Measurements from ENCODE around the gene SGK1.

SGK1 gene

DNA sequence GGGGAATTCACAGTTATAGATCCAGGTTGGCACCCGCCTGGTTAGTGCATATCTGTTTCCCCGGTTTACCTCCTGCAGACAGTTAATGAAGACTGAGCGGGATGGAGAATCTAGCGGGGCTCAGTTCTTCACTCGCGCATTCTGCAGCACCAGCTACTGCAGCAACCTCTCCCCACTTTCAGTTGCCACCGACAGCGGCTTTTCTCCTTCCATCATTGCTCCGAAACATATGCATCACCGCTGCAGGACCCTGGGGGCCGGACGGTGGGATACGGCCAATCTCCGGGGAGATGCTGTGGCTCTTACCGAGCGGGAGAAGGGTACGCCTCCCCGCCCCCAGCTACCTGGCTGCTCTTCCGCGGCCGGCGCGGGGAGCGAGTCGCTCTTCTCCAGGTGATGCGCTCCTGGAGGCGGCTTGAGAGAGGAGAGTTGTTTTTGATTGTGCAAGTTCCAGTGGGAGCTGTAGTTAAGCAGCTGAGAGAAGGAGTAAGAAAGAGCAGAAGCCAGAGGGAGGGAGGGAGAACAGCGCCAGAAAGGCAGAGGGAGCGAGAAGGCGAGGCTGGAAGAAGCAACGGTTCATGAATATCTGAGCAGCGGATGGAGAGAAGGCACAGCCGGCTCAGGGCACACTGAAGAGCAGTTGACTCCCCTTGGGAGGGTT lies at the start of gene SGK1:
Gene SGK1, minus strand, starts transcription at position 642 of the 661 bp plus-strand sequence. CDS start 652 bp downstream, outside the sequence.
- DNase-seq = no peak

- no peak for DNase-seq
Measured at GRCh38 chr6:134363323-134364039, 45.6 kb upstream of the SGK1 start.

DNA sequence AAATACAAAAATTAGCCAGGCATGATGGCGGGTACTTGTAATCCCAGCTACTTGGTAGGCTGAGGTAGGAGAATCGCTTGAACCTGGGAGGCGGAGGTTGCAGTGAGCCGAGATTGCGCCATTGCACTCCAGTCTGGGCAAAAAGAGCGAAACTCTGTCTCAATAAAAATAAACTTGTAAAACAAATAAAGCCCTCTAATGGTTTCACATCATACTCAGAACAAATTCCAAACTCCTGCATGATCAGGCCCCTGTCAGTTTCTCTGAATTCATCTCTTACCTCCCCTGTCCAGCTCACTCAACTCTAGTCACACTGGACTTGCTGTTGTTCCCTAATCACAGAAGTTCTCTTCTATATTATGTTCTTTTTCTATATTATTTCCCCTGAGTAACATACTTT lies 43.1 kb upstream of the SGK1 start:
- DNase-seq = no peak

- DNase-seq = no peak
Measured at GRCh38 chr6:134359302-134359701, 41.4 kb upstream of the SGK1 start.

DNA sequence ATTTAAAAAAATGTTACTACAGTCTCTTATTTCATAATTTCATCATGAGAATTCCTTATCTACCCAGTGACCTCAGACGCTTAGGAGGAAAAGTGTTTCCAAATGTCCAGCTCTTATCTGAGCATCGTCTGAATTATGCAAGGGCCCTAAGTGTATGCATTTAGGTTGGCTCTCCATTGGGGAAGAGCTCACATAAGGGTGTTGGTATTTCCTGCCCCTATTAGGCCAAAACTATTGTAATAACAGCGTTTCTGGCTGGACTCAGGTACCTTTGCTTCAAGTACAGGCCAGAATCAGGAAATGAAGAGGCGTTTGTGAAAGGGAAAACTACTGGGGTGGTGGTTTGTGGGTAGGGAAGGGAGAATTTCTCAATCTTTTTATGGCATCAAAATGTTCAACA lies 40.4 kb upstream of the SGK1 start:
- DNase-seq = no peak

DNA sequence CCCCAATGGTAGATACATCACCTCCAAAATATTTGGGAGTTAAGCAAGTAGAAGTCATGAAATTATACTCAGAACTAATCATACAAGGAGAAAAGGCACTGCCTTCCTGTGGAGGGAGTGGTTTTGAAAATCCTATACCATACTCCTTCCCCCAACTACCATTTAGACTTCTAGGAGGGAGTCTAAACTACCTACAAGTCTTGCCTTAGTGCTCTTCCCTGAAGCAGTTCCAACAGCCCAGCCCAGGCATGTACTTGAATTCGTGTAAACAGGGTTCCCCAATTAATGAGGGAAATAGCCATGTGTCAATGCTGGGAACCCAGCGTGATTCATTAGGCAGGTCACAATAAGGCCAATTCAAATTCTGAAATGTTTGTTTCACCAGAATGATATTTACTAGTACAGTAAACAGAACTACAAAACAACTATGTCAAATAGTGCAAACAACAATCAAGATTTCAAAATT lies 39.1 kb upstream of the SGK1 start:
- no peak for DNase-seq

DNA sequence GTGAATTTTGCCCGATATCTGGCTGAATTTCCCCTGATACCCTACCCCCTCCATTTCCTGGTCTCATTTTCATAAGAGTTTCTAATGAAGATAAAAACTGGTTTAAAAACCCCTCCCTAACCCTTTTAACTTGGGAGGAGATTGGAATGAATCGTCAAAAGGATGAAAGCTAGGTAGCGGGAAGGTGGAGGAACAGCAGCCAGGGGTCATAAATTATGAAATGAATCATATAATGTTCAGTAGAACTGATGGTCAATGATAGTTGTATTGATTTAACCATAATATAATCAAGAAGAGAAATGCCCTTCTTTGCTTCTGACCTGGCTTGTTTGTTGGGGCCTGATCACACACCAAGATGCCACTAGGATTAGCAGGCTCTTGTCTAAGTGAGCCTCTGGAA lies 38.5 kb upstream of the SGK1 start:
- no peak for DNase-seq

DNA sequence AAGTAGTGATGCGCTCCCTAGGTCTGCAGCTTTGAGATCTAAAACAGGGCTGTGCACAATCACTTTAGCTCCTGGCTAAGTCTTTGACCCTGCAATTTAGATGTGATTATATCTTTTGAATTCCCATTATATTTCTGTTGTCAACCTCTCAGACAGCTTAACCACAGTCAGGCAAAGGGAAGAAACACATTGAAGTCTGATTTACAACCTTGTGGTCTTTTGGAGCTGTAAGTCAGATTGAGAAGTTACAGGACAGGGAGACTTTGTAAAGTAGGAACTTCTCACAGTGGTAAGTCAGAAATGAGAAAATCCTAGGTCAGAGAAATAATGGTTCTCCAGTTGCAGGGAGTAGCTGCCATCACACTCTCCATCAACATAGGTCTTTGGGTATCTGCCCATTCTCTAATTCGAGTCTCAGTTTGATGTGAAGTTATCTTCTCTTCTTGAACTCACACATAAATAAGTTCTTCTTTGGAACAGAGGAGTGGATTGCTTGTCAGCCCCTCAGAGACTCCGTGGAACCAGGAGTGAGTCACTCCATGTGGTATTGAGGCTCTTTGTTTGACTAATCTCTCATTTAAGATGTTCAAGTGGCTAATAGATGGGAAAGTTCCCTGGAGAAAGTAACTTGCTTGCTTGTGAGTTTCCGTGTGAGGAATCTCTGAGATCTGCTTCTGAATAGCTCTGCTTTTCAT lies 35.0 kb upstream of the SGK1 start:
- no peak for DNase-seq

DNA sequence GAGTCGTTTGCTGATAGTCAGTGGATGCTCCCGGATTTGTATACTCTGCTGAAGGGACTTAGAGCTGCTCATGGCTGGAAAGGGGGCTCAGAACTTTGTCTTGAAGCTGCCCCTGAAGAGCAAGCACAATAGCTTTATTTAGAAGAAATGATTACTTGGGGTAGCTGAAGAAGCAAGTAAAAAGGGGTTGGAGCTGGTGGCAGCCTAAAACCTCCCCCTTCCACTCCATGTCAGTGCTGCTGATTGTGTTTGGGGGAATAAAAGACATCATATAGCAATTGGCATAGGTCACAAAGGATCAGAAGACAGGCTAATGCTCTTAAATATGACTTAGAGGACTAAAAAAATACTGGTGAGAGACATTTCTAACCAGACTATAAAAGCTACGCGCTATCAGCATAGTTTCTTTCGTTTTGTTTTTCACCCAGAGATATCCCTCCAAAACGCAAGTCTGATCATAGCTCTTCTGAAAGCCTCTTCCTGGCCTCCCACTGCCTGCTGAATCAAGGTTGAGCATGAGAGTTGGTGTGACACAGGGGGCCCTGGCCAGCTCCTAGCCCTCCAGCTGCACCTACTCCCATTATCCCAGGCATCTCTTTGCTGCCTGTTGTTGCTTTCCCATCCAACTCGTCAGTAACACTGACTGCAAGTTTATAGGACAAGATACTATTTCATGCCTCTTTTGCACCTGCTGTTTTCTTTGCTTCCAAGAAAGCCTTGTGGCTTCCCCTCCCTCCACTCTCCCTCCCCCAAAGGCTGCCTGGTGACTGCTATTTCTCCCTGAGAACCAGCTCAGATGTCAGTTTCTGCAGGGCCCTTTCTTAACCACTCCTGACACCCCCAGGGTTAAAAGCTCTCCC lies 33.9 kb upstream of the SGK1 start:
- no peak for DNase-seq

DNA sequence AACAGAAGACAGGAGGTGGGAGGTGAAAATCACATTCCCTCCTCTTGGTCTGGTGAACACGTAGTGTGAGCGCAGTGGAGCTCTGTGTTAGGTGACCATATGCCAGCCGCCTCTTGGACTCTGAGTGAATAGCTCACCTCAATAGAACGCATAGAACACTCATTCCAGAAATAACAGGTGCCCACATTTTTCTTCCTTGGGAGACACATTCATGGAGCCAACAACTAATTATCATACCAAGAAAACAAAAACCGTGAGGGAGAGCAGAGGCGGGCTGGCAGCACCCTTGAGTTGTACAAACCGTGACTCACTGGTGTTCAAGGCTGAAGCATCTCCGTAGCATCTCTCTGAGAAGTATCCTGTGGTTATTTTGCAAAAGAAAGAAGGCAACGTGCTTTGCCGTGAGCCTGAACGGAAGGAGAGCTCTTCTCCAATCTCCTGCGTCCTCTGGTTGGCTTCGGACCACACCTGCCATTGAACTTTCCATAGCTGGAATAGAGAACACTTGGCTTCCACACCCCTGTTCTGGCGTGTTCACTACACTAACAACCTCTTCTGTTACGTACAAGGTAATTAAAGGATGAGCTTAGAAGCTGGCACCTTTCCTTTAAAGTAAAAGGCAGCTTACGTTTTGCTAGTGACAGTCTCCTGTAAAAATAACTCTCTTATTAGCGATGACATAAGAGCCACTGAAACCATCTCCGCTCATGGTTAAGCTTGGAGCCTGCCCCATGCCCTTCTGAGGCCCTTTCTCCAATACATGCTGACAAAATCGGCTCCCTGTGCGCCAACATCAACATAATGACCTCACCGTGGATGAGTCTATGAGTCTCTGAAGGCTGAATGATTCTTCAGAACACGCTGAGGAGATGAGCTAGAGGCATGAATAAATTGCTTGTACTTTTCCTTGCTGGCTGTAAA lies 30.2 kb upstream of the SGK1 start:
- no peak for DNase-seq

GRCh38 chr6:134346932-134347545 lies 29.1 kb upstream of the SGK1 start:
- DNase-seq = no peak

DNA sequence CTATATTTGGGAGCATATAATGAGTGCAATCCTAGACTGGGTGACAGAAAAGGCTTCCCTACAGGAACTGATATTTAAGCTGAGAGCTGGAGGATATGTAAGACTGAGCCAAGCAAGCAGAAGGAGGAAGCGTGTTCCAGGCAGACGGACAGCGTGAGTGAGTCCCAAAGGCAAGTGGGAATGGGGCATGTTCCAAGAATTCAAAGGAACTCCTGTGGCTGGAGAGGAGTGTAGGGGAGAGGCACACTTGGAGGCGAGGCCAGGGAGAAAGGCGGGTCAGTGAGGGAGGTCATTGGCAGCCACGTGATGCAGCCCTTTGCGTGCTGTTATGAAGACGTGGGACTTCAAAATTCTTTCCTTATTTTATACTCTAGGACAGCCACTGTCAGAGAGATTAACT lies 27.9 kb upstream of the SGK1 start:
- DNase-seq = no peak

GRCh38 chr6:134343066-134343465 lies 25.2 kb upstream of the SGK1 start:
- DNase-seq = no peak

GRCh38 chr6:134341999-134342567 lies 24.2 kb upstream of the SGK1 start:
- no peak for DNase-seq

DNA sequence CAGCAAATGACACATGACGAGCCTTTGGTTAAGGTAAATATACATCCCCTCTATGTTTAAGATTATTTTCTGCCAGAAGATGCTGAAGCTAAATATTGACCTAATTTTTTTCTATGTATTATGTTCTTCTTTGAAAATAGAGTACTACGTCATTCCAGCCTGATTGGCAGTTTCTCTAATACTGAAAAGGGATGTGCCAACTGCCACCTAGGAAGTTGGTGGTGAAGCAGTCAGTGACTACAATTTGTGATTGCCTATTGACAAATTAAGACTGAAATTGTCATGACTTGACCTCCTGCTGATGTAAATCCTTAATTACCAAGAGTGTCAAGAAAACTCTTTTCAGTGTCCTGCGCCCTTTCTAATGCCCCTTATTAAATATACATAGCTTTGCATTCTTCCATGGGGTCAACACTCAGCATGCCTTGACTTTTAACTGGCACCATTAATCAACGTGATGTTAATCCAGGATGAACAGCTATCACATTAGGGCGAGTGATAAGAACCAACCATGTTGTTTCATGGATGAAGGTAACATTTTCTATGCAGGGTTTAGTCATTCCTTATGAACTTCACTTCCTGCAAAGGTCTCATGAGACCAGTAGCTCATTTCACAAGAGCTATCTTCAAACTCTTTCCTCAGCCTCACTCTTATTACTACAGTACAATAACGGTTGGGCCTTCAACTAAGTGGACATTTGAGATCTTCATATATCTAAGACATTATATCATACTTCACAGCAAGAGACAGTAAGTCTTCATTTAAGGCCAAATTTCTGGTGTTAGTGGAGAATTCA lies 22.5 kb upstream of the SGK1 start:
- no peak for DNase-seq

DNA sequence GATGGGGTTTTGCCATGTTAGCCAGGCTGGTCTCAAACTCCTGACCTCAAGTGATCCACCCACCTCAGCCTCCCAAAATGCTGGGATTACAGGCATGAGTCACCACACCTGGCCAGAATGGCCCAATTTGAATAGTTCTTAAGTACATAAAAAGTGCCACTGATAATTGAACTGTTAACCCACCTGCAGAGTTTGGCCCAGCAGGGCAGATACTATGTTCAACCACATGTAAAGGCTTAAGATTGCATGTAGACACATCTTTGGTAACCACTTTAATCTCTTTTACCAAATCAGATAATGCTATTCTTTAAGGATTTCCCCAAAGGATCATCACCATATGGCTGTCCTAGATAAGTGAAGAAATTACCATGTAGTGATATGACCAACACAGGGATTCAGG lies 21.3 kb upstream of the SGK1 start:
- no peak for DNase-seq

GRCh38 chr6:134331256-134331655 lies 13.3 kb upstream of the SGK1 start:
- DNase-seq = peak; percentile 7

DNA sequence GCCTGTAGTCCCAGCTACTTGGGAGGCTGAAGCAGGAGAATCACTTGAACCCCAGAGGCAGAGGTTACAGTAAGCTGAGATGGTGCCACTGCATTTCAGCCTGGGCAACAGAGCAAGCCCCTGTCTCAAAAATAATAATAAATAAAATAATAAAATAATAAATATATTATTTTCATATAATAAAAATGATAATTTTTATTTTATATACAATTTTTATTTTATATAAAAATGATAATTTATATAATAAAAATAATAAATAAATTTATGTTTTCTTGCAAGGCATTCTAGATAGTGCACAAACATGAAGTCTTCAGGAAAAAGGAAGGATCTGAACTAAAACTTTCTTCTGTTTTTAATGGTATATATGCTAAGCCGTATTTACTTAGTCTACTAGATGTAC lies 12.6 kb upstream of the SGK1 start:
- DNase-seq = no peak

DNA sequence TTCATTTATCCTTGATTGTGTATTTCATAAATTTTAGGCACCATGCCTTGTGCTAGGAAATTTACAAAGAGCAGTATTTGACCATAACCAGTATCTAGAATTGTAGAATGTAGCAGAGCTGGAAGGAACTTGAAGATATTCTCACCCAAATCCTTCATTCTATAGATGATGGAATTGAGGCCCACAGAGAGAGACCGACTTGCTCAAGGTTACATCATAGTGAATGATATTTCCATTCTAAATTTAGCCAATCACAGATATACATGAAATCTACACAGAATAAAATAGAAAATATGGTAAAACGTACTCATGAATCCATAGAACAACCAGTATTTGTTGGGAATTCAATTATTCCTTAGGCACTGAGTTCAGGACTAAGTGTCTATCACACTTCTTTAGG lies 10.9 kb upstream of the SGK1 start:
- DNase-seq = no peak

- no peak for DNase-seq
Measured at GRCh38 chr6:134328138-134328537, 10.2 kb upstream of the SGK1 start.
